IMR-90 (cell line): ENCODE measurements around the gene ALKBH5.

Experiments
- CTCF ChIP-seq: conservative IDR thresholded peaks from 2 replicates; pipeline ENCODE4 v1.5.1; 2012; ENCODE audit warnings: mild to moderate bottlenecking, low read depth, low read length, improper control_type of control experiment
- MAZ ChIP-seq: IDR thresholded peaks from 2 replicates; pipeline ENCODE4 v1.6.1; 2012; ENCODE audit warnings: low read depth, mild to moderate bottlenecking, low read length, improper control_type of control experiment, moderate library complexity, borderline replicate concordance
- MXI1 ChIP-seq: IDR thresholded peaks from 2 replicates; pipeline ENCODE4 v1.6.1; 2012; ENCODE audit warnings: low read depth, mild to moderate bottlenecking, low read length, moderate library complexity, borderline replicate concordance

- no peak for TF ChIP-seq CTCF
- no peak for TF ChIP-seq MAZ
- no peak for TF ChIP-seq MXI1
Observed at GRCh38 chr17:18205861-18206260, 22.2 kb downstream of the ALKBH5 start.
